ENCODE measurements around the gene IL1RAP. TPM values are rescaled to one million over a fixed set of nuclear protein-coding genes. Genes with fewer than 3 reads are reported as not detected.

Gene IL1RAP
- total RNA-seq, 1 experiment from 2014 or later: 62.0 TPM

- no peak overlapping the region for H3K27ac Mint-ChIP-seq (ENCODE audit: low read depth, unreplicated experiment)
- TF ChIP-seq, protein P1, sequence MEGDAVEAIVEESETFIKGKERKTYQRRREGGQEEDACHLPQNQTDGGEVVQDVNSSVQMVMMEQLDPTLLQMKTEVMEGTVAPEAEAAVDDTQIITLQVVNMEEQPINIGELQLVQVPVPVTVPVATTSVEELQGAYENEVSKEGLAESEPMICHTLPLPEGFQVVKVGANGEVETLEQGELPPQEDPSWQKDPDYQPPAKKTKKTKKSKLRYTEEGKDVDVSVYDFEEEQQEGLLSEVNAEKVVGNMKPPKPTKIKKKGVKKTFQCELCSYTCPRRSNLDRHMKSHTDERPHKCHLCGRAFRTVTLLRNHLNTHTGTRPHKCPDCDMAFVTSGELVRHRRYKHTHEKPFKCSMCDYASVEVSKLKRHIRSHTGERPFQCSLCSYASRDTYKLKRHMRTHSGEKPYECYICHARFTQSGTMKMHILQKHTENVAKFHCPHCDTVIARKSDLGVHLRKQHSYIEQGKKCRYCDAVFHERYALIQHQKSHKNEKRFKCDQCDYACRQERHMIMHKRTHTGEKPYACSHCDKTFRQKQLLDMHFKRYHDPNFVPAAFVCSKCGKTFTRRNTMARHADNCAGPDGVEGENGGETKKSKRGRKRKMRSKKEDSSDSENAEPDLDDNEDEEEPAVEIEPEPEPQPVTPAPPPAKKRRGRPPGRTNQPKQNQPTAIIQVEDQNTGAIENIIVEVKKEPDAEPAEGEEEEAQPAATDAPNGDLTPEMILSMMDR (IDR thresholded peaks at IDR 0.05; ENCODE audit: unreplicated experiment): no peak
- peaks cover 27% of the 10 kb centered on the region for H3K36me3 Mint-ChIP-seq (ENCODE audit: insufficient read depth, unreplicated experiment)
- no peaks in the 10 kb centered on the region for H3K9me3 Mint-ChIP-seq (ENCODE audit: unreplicated experiment)
- no peak for DNase-seq (ENCODE audit: unreplicated experiment)
- POLR2A ChIA-PET: no interaction called here
- H3K4me3 Mint-ChIP-seq (ENCODE audit: unreplicated experiment): no peak overlapping the region
- CTCF ChIA-PET: interaction anchor here (0.7 kb wide), 1 partner anchor 448 kb away, joined by 3 read pairs; no protein-coding TSS in a partner anchor
- no TSS peak for BruUV-seq (replicated peaks)
- intact Hi-C loops (cut with micrococcal nuclease): no loop called here
- no peaks in the 10 kb centered on the region for H3K27me3 Mint-ChIP-seq (ENCODE audit: insufficient read depth, unreplicated experiment)
- no peaks in the 10 kb centered on the region for H3K4me1 Mint-ChIP-seq (ENCODE audit: insufficient read depth, unreplicated experiment)
These were observed 105.9 kb downstream of the IL1RAP start for GRCh38 chr3:190619761-190620160.

GRCh38 chr3:190620886-190621608 is 107.2 kb downstream of the IL1RAP start:
- intact Hi-C loops (cut with micrococcal nuclease): no loop called here
- CTCF ChIA-PET: no interaction called here
- Mint-ChIP-seq H3K36me3 (ENCODE audit: insufficient read depth, unreplicated experiment) (peaks cover 30% of the 10 kb centered on the region), H3K4me3 (ENCODE audit: unreplicated experiment) (no peak overlapping the region), H3K27ac (ENCODE audit: low read depth, unreplicated experiment) (no peak overlapping the region), H3K4me1 (ENCODE audit: insufficient read depth, unreplicated experiment) (no peaks in the 10 kb centered on the region), H3K27me3 (ENCODE audit: insufficient read depth, unreplicated experiment) (no peaks in the 10 kb centered on the region), H3K9me3 (ENCODE audit: unreplicated experiment) (no peaks in the 10 kb centered on the region)
- no TSS peak for BruUV-seq (replicated peaks)
- POLR2A ChIA-PET: interaction anchor here (0.5 to 1.3 kb wide), 3 partner anchors 12 to 433 kb away, joined by 3 read pairs; no protein-coding TSS in a partner anchor
- DNase-seq (ENCODE audit: unreplicated experiment): no peak
- TF ChIP-seq, protein P1 (IDR thresholded peaks at IDR 0.05; ENCODE audit: unreplicated experiment): no peak

GRCh38 chr3:190621927-190622326 is 108.0 kb downstream of the IL1RAP start:
- no peaks in the 10 kb centered on the region for H3K4me1 Mint-ChIP-seq (ENCODE audit: insufficient read depth, unreplicated experiment)
- CTCF ChIA-PET: no interaction called here
- H3K27me3 Mint-ChIP-seq (ENCODE audit: insufficient read depth, unreplicated experiment): no peaks in the 10 kb centered on the region
- DNase-seq (ENCODE audit: unreplicated experiment): no peak
- H3K27ac Mint-ChIP-seq (ENCODE audit: low read depth, unreplicated experiment): no peak overlapping the region
- POLR2A ChIA-PET: interaction anchor here (1.1 to 1.3 kb wide), 2 partner anchors 13 to 30 kb away, joined by 3 read pairs; no protein-coding TSS in a partner anchor
- H3K9me3 Mint-ChIP-seq (ENCODE audit: unreplicated experiment): no peaks in the 10 kb centered on the region
- intact Hi-C loops (cut with micrococcal nuclease): no loop called here
- TF ChIP-seq, protein P1 (IDR thresholded peaks at IDR 0.05; ENCODE audit: unreplicated experiment): no peak
- peaks cover 36% of the 10 kb centered on the region for H3K36me3 Mint-ChIP-seq (ENCODE audit: insufficient read depth, unreplicated experiment)
- no TSS peak for BruUV-seq (replicated peaks)
- no peak overlapping the region for H3K4me3 Mint-ChIP-seq (ENCODE audit: unreplicated experiment)

GRCh38 chr3:190624282-190624681 is 110.4 kb downstream of the IL1RAP start:
- ChIA-PET CTCF (interaction anchor here (1.3 kb wide), 1 partner anchor 72 kb away, joined by 4 read pairs; no protein-coding TSS in a partner anchor), POLR2A (no interaction called here)
- no peak for DNase-seq (ENCODE audit: unreplicated experiment)
- TF ChIP-seq, protein P1 (IDR thresholded peaks at IDR 0.05; ENCODE audit: unreplicated experiment): no peak
- BruUV-seq (replicated peaks): no TSS peak
- no peaks in the 10 kb centered on the region for H3K27me3 Mint-ChIP-seq (ENCODE audit: insufficient read depth, unreplicated experiment)
- no peaks in the 10 kb centered on the region for H3K9me3 Mint-ChIP-seq (ENCODE audit: unreplicated experiment)
- H3K4me3 Mint-ChIP-seq (ENCODE audit: unreplicated experiment): no peak overlapping the region
- H3K4me1 Mint-ChIP-seq (ENCODE audit: insufficient read depth, unreplicated experiment): no peaks in the 10 kb centered on the region
- H3K27ac Mint-ChIP-seq (ENCODE audit: low read depth, unreplicated experiment): no peak overlapping the region
- intact Hi-C loops (cut with micrococcal nuclease): no loop called here
- H3K36me3 Mint-ChIP-seq (ENCODE audit: insufficient read depth, unreplicated experiment): peaks cover 48% of the 10 kb centered on the region
